H9 (cell line): Measurements from ENCODE around the gene KRTAP5-10. TPM values are rescaled to one million over a fixed set of nuclear protein-coding genes. Genes with fewer than 3 reads are reported as not detected.

ENCODE experiments used
- DNase-seq: peaks from one replicate; pipeline ENCODE4 v3.0.0-alpha.2; 2017
- H2AFZ ChIP-seq: one replicate; pipeline ENCODE4 v1.6.1; 2013; ENCODE audit warnings: mild to moderate bottlenecking, low read length, control low read depth, moderate library complexity
- H2AK5ac ChIP-seq: 2 replicates; pipeline ENCODE4 v1.6.1; 2013; ENCODE audit warnings: low read length, control low read depth, mixed read lengths; ENCODE audit not compliant: insufficient read length
- H2BK120ac ChIP-seq: one replicate; pipeline ENCODE4 v1.6.1; 2013; ENCODE audit warnings: low read depth, mild to moderate bottlenecking, low read length, control low read depth, inconsistent platforms; ENCODE audit not compliant: poor library complexity, severe bottlenecking
- H2BK12ac ChIP-seq: 2 replicates; pipeline ENCODE4 v1.6.1; 2013; ENCODE audit warnings: low read length, control low read depth, mixed read lengths, low read depth; ENCODE audit not compliant: insufficient read length
- H2BK15ac ChIP-seq: 2 replicates; pipeline ENCODE4 v1.6.1; 2013; ENCODE audit warnings: low read depth, low read length, control low read depth
- H2BK20ac ChIP-seq: one replicate; pipeline ENCODE4 v1.6.1; 2013; ENCODE audit warnings: low read depth, mild to moderate bottlenecking, low read length, control low read depth, inconsistent platforms; ENCODE audit not compliant: poor library complexity, severe bottlenecking
- H2BK5ac ChIP-seq: 2 replicates; pipeline ENCODE4 v1.6.1; 2013; ENCODE audit warnings: low read length, control low read depth, mixed read lengths; ENCODE audit not compliant: insufficient read length
- H3K14ac ChIP-seq: 2 replicates; pipeline ENCODE4 v1.6.1; 2013; ENCODE audit warnings: low read length, control low read depth; ENCODE audit not compliant: insufficient read depth
- H3K18ac ChIP-seq: 2 replicates; pipeline ENCODE4 v1.6.1; 2013; ENCODE audit warnings: low read depth, mild to moderate bottlenecking, mixed read lengths, low read length, control low read depth; ENCODE audit not compliant: insufficient read length
- H3K23ac ChIP-seq: 2 replicates; pipeline ENCODE4 v1.6.1; 2013; ENCODE audit warnings: low read length, control low read depth, mixed read lengths, low read depth; ENCODE audit not compliant: insufficient read length
- H3K23me2 ChIP-seq: 2 replicates; pipeline ENCODE4 v1.6.1; 2013; ENCODE audit warnings: low read depth, mild to moderate bottlenecking, mixed read lengths, low read length, control low read depth; ENCODE audit not compliant: insufficient read length, poor library complexity, severe bottlenecking
- H3K27ac ChIP-seq: 2 replicates; pipeline ENCODE4 v1.5.1; 2013; ENCODE audit warnings: low read length, control low read depth, mixed read lengths, low read depth; ENCODE audit not compliant: insufficient read length
- H3K27me3 ChIP-seq: 2 replicates; pipeline ENCODE4 v1.6.1; 2013; ENCODE audit warnings: low read length, control low read depth, inconsistent platforms; ENCODE audit not compliant: insufficient read depth
- H3K4ac ChIP-seq: 2 replicates; pipeline ENCODE4 v1.6.1; 2013; ENCODE audit warnings: low read depth, mild to moderate bottlenecking, control low read depth, inconsistent platforms, low read length, moderate library complexity
- H3K4me1 ChIP-seq: 2 replicates; pipeline ENCODE4 v1.6.1; 2013; ENCODE audit warnings: low read length, control low read depth, inconsistent platforms; ENCODE audit not compliant: insufficient read depth
- H3K4me2 ChIP-seq: 2 replicates; pipeline ENCODE4 v1.6.1; 2013; ENCODE audit warnings: low read length, control low read depth, mixed read lengths; ENCODE audit not compliant: insufficient read length, insufficient read depth
- H3K56ac ChIP-seq: 2 replicates; pipeline ENCODE4 v1.6.1; 2013; ENCODE audit warnings: low read depth, mild to moderate bottlenecking, mixed read lengths, low read length, control low read depth; ENCODE audit not compliant: insufficient read length
- H3K79me1 ChIP-seq: 2 replicates; pipeline ENCODE4 v1.6.1; 2013; ENCODE audit warnings: low read depth, mild to moderate bottlenecking, moderate library complexity, low read length, control low read depth, inconsistent platforms; ENCODE audit not compliant: insufficient read depth, poor library complexity, severe bottlenecking
- H3K79me2 ChIP-seq: 2 replicates; pipeline ENCODE4 v1.6.1; 2013; ENCODE audit warnings: low read length, control low read depth, inconsistent platforms; ENCODE audit not compliant: insufficient read depth
- H3K9ac ChIP-seq: 2 replicates; pipeline ENCODE4 v1.6.1; 2013; ENCODE audit warnings: low read length, control low read depth, mixed read lengths; ENCODE audit not compliant: insufficient read length; ENCODE audit errors: extremely low read depth
- H3K9me3 ChIP-seq: one replicate; pipeline ENCODE4 v1.6.1; 2013; ENCODE audit warnings: low read depth, low read length, inconsistent platforms; ENCODE audit not compliant: control insufficient read depth
- H3T11ph ChIP-seq: one replicate; pipeline ENCODE4 v1.6.1; 2013; ENCODE audit warnings: mild to moderate bottlenecking, low read length, control low read depth, inconsistent platforms
- H4K20me1 ChIP-seq: one replicate; pipeline ENCODE4 v1.6.1; 2013; ENCODE audit not compliant: control insufficient read depth, insufficient read length, insufficient read depth
- H4K5ac ChIP-seq: 2 replicates; pipeline ENCODE4 v1.6.1; 2013; ENCODE audit warnings: low read depth, mild to moderate bottlenecking, mixed read lengths, low read length, control low read depth; ENCODE audit not compliant: insufficient read length
- H4K8ac ChIP-seq: replicated peaks from 2 replicates; pipeline ENCODE4 v1.6.1; 2013; ENCODE audit warnings: low read length, control low read depth, mixed read lengths, low read depth; ENCODE audit not compliant: insufficient read length
- H4K91ac ChIP-seq: 2 replicates; pipeline ENCODE4 v1.6.1; 2013; ENCODE audit warnings: low read depth, mild to moderate bottlenecking, moderate library complexity, mixed read lengths, low read length, control low read depth; ENCODE audit not compliant: insufficient read length
- H3K27ac Mint-ChIP-seq, 3 experiments: 2 replicates in 2 of 3; 3 replicates in 1 of 3; pipeline ENCODE4 v1.8.0; 2020 to 2021; ENCODE audit warnings: mixed read lengths in 3 of 3, mild to moderate bottlenecking in 1 of 3, moderate library complexity in 1 of 3
- H3K27me3 Mint-ChIP-seq: 2 replicates; pipeline ENCODE4 v1.8.0; 2021; ENCODE audit warnings: low read depth, mild to moderate bottlenecking, moderate library complexity, mixed read lengths
- H3K36me3 Mint-ChIP-seq, 3 experiments: 2 replicates in 2 of 3; 3 replicates in 1 of 3; pipeline ENCODE4 v1.8.0; 2020 to 2021; ENCODE audit warnings: low read depth in 3 of 3, mixed read lengths in 3 of 3; ENCODE audit not compliant: insufficient read depth in 1 of 3
- H3K4me1 Mint-ChIP-seq, 2 experiments: 2 replicates each; pipeline ENCODE4 v1.8.0; 2020; ENCODE audit warnings: mixed read lengths in 2 of 2
- H3K4me3 Mint-ChIP-seq, 2 experiments: 2 replicates in 1 of 2; 3 replicates in 1 of 2; pipeline ENCODE4 v1.8.0; 2020 to 2021; ENCODE audit warnings: mild to moderate bottlenecking in 2 of 2, mixed read lengths in 2 of 2, moderate library complexity in 1 of 2
- H3K9me3 Mint-ChIP-seq, 2 experiments: 2 replicates in 1 of 2; 3 replicates in 1 of 2; pipeline ENCODE4 v1.8.0; 2020; ENCODE audit warnings: mild to moderate bottlenecking in 2 of 2, mixed read lengths in 2 of 2, moderate library complexity in 1 of 2
- WGBS: extraction: QIAGEN DNeasy Blood & Tissue Kit; methylation state at CpG from one replicate; pipeline ENCODE4 v1.1.7; 2013; ENCODE audit warnings: missing lambda C conversion rate, low lambda C conversion rate, mixed read lengths; ENCODE audit not compliant: insufficient read length; ENCODE audit errors: extremely low coverage; 5-methylcytosine and 5-hydroxymethylcytosine counted together
- total RNA-seq: library from RNA; stranded (reverse); gene quantifications from 2 replicates; pipeline ENCODE4 v1.2.1, GENCODE V29; 2021
- TF ChIP-seq, protein P1 (sequence below): fragments of 200-600 bp; sonication (generic); conservative IDR thresholded peaks from 3 replicates; pipeline ENCODE4 v1.8.0; 2021; ENCODE audit warnings: antibody characterized with exemption, mild to moderate bottlenecking

KRTAP5-10 gene
- total RNA-seq, 1 experiment from 2014 or later: not detected

- Histone ChIP-seq H3K14ac (no peak overlapping the region), H3K79me1 (no peaks in the 10 kb centered on the region), H3K27ac (no peak overlapping the region), H3K9me3 (no peaks in the 10 kb centered on the region), H2BK15ac (no peak overlapping the region), H2BK20ac (no peak overlapping the region), H4K8ac (no peak overlapping the region), H4K91ac (no peak overlapping the region), H3K18ac (no peak overlapping the region), H3K56ac (no peak overlapping the region), H3K4me2 (no peak overlapping the region), H3K9ac (no peak overlapping the region), H2AFZ (no peak overlapping the region), H2BK120ac (no peak overlapping the region), H3K4me1 (no peaks in the 10 kb centered on the region), H2BK5ac (no peak overlapping the region), H3K79me2 (no peaks in the 10 kb centered on the region), H3K4ac (no peak overlapping the region), H3K23me2 (no peaks in the 10 kb centered on the region), H3K27me3 (no peaks in the 10 kb centered on the region), H2AK5ac (no peak overlapping the region), H3T11ph (no peak overlapping the region), H4K5ac (no peak overlapping the region), H4K20me1 (no peaks in the 10 kb centered on the region), H2BK12ac (no peak overlapping the region), H3K23ac (no peak overlapping the region)
- Mint-ChIP-seq H3K9me3 (no peaks in the 10 kb centered on the region), H3K4me1 (no peaks in the 10 kb centered on the region; a peak in 1 of 4 replicates), H3K27ac (no peak overlapping the region), H3K36me3 (no peaks in the 10 kb centered on the region), H3K27me3 (peaks cover 8% of the 10 kb centered on the region), H3K4me3 (no peak overlapping the region)
- WGBS: no CpG with 5 or more reads among the region's 11 CpGs
- TF ChIP-seq, protein P1, sequence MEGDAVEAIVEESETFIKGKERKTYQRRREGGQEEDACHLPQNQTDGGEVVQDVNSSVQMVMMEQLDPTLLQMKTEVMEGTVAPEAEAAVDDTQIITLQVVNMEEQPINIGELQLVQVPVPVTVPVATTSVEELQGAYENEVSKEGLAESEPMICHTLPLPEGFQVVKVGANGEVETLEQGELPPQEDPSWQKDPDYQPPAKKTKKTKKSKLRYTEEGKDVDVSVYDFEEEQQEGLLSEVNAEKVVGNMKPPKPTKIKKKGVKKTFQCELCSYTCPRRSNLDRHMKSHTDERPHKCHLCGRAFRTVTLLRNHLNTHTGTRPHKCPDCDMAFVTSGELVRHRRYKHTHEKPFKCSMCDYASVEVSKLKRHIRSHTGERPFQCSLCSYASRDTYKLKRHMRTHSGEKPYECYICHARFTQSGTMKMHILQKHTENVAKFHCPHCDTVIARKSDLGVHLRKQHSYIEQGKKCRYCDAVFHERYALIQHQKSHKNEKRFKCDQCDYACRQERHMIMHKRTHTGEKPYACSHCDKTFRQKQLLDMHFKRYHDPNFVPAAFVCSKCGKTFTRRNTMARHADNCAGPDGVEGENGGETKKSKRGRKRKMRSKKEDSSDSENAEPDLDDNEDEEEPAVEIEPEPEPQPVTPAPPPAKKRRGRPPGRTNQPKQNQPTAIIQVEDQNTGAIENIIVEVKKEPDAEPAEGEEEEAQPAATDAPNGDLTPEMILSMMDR: no peak
- no peak for DNase-seq
These were observed 34.8 kb upstream of the KRTAP5-10 start for GRCh38 chr11:71530602-71531001.
